Stimulated activated CD8-positive, alpha-beta memory T cell treated with anti-CD3 and anti-CD28 coated beads, Interleukin-15, amount 100 ng/mL, for 48 hours (primary cell): ENCODE data around the gene MAFB.
"Not testable (repeated sequence)": the region's sequence is repeated elsewhere in the genome, so short reads cannot be mapped to it uniquely, and the experiment has no call there.

ENCODE experiments used
- DNase-seq, 2 donors: peaks; one replicate each; pipeline ENCODE4 v3.0.0-alpha.2; 2020; ENCODE audit warnings: low read depth in 2 of 2

MAFB gene

DNA sequence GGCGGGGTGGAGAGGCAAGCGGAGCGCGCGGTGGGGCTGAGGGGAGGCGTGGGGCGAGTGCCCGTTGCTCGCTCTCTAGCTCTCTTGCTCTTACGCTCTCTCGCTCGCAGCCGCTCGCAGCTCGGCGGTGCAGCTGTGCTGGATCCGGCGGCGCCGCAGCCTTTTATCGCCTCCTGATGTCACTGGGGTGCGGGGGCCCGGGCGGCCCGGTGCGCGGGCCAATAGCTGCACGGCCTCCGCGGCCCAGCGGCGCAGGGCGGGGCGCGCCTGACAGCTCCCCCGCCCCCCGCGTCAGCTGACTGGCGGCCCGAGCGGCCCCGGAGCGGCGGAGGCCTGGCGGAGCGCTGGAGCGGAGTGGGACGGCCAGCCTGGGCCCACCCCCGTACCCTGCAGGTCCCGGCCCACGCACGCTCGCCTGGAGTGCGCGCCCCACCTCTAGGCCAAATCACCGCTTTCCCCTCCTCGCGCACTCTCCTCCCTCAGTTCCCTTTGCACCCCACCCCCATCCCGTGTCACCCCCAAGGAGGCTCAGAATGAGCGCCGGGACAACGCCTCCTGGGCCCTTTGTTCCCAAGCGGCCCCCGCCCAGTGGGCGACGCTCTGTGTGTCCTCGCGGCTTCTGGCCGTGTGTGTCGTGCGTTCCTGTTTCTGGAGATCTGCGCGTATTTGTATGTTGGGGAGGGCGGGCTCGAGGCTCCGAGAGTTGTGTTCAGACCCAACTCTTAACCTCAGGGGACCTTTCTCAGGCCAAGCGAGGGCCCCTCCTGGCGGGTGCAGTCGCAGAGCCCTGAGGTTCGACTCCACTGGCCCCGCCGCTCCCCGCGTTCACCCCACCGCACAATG is at the start of gene MAFB:
Gene MAFB (minus strand): TSS at position 137 of the 843 bp plus-strand sequence. CDS start 386 bp downstream, outside the sequence.
- DNase-seq, result peak; percentile 46 to 52

DNA sequence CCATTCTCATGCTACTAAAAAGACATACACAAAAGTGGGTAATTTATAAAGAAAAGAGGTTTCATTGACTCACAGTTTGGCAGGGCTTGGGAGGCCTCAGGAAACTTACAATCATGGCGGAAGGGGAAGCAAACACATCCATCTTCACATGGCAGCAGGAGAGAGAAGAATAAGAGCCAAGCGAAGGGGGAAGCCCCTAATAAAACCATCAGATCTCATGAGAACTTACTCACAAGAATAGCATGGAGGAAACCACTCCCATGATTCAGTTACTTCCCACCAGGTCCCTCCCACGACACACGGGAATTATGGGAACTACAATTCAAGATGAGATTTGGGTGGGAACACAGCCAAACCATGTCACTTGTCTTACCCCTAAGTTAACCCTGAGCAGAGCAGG is 47.4 kb upstream of the MAFB start:
- not testable (repeated sequence) for DNase-seq

DNA sequence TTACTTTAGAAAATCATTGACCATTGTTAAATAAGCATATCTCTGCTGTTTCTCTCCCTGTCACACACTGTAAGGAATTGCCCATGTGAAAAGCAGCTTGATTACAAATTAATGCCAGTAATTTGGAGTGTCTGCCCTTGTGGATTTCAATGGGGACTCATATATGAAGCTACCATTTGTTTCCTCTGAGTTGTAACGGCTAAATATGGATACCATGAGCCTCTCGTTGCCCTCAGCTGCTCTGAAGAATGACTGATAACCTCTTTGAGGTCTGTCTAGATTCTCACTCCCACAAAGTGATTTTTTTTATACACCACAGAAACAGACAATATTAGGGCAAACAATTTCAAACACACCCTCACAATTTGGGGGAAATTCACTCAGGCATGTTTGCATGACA is 40.0 kb upstream of the MAFB start:
- DNase-seq, result no peak

DNA sequence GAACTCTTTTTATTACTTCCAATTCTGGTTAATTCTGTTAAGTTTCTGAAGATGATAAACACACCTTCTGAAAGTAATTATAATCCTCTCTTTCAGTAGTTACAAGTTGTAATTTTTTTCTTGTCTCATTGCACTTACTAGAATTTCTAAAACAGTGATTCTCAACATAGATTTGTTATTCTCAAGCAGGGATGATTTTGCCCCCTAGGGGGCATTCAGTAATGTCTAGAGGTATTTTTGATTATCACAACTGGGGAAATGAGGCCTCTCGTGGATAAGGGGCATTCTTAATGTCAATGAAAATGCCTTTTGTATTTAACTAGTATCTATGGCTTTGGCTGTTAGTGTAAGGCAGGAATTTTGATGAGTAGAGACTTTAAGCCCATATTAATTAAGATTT is 39.4 kb upstream of the MAFB start:
- DNase-seq, result no peak

DNA sequence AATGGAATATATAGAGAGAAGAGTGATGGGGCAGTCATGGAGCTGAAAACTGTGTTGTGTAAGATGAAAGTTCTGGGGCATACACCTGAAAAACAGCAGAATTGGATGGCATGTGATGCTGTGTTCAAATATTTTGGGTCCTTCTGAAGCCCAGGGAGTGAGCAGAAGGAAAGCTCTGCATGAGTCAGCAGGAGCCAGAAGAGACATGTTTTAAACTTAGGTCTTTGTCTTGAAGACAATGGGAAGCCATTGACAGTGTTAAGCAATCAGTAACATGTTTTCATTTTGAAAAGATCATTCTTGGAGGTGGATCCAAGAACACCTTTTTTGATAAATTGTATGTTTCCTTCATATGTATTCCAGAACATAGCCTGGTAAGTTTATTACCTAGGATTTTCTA is 38.9 kb upstream of the MAFB start:
- DNase-seq, result no peak

DNA sequence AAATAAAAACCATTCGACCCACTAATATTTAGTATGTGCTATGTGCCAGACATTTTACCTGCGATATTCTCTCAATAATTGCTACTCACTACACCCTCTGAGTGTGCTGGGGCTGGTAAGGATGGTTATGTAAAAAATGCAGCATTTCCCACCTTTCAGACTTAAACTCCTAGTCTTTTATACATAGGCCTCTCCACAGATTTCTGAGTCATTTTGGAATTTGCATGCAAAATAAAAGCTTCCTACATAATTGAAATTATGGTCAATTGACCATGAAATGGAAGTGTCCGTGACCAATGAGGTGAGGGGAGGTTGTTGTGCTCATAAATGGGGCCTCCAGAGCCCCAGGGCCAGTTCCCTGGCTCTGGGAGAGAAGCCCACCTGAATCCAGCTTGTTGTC is 37.7 kb upstream of the MAFB start:
- DNase-seq, result no peak

DNA sequence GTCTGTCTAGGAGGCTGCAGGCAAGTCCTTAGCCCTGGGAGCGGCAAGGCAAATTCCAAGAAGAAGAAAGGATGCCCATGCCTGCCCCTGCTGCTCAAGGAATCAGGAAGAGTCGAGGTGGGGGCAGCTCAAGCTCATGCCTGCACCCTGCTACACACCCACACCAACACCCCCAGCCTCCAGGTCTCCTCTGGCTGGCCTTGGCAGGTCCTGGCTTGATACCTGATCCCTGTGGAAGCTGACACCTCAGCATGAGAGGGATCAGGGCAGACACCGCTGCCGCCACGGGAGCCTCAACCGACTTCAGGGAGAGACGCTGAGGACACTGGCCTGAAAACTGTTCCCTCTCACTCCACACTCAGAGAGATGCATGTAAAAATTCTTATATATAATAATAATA is 35.5 kb upstream of the MAFB start:
- no peak for DNase-seq

DNA sequence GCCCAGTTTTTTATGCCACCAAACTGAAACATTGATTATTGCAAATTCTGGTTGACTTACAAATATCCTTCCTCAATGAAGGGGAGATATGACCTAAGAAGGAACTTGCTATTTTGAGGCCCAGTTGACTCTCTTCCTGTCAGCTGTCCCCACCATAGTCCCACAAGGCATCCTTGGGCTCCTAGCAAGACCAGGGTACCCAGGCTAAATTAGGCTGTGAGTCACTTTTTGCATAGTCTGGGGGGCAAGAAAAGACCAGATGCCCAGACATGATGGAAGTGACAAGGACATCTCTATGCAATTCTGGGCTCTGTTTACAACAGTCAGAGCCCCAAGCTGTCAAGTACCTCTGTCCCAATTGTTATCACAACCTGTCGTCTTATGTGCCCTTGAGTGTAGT is 31.8 kb upstream of the MAFB start:
- no peak for DNase-seq

DNA sequence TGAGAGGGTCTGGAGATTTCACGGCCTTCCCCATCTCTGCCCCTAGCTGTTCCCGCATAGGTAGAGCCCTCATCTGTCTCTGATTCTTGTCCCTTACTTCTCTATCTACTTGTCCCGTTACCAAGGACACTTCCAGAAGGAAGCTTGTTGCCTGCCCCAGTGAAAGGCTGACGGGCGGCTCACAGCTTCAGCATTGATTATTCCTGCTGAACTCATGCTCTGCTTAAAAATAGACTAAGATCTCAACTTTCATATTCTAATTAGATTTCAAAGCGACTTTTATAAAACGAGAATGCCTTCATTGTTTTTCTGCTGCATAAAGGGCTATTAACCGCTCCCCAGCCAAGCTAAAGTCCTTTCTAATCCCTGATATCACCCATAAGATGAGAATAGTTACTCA is 31.1 kb upstream of the MAFB start:
- no peak for DNase-seq

DNA sequence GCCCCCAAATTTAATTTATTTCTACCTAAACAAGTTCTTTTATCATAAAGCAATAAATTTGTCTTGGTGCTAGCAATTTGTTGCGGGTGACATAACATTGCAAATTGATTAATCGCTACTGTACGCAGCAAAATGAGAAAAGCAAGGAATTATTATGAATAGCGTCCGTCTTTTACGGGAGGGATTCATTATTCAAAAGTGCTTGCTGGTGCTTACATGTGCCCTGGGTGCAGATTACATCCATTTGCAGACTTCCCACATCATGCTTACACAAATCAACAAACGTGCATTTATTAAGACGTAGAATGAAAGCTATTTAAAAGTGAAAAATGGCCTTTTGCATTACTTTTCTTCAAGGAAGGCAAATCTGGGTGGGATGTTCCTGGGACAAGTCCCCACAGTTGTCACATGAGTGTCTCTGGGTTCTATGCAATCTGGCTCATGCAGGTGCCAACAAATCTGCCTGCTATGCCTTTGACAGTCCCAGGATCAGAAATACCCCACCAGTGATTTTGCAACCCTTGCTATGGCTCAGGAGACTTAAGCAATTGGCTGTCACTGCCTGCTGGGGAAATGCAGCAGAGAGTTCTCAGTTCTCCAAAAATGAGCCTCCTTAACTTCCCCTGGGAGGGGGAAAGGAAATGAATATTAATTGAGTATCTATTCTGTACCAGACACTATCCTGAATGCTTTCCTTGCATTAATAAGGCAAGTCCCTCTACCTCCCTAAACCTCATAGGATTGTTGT is 30.1 kb upstream of the MAFB start:
- no peak for DNase-seq

DNA sequence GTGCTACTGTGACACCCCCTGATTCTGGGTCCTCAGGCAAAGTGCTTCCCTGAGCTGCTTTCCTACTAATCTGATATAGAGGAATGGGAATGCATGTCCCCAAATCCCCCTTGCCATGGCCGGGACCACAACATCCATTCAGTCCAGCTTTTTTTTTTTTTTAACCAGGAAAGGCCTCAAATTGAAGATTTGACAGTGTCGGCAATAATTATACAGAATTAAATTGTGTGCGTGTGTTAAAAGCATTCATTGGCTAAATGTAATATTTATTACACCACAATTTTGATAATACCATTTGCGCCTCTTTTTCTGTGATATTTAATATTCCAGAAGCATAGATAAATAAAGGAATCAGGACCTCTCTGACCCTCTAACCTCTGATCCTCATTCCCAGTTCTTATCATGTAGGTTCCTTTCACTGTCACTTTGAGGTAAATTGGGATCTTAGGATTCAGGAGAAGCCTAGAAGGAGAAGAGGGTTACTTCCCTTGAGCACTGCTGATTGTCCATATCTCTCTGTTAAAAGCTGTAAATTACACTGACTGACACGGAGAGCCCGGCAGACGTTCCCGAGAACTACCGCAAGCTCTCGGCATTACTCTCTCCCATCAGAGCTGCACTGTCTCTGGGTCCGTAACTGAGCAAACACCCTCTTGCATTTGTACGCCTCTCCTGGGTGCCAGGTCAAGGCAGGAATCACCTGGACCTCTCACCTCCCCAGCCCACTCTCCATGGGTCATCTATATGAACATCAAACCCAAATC is 29.4 kb upstream of the MAFB start:
- DNase-seq, result no peak

DNA sequence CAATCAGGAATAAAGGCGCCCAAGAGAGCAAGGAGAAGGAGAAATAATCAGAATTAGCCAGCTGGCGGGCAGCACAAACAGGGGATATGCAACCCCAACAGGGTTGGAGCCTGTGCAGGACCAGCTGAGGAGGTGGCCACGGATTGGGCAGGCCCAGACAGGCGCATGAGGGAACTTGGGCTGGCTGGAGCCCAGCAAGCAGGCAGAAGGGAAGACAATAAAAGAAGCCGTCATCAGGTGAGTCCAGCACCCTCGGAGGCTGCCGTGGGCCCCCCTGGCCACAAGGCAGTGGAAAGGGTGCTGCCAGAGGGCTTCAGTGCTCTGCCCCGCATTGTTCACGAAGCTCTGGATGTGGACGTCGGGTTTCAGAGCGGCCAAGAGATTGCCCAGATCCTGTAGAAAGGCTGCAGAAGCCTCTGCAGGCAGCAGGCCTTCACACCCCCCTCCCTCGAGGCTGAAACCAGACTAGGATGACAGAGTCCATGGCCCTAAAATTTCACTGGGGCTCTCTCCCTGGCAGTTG is 28.4 kb upstream of the MAFB start:
- no peak for DNase-seq

DNA sequence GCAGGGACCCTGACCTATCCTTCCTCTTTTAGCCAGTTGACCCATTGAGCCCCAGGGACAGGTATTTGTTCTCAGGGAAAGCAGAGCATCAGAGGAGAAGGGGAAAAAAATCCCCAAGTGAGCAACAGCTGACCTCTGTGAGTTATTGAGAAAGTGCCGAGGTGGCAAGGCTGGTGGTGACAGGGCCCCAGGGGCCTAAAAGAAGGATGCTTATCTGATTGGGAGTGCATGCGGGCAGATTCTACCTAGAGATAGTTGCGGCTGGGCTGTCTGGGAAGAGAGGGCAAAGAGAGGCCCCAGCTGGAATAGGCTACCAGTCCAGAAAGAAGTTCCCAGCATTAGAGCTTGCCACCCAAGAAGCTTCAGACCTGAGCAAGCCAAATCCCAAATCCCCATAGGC is 26.5 kb upstream of the MAFB start:
- no peak for DNase-seq

DNA sequence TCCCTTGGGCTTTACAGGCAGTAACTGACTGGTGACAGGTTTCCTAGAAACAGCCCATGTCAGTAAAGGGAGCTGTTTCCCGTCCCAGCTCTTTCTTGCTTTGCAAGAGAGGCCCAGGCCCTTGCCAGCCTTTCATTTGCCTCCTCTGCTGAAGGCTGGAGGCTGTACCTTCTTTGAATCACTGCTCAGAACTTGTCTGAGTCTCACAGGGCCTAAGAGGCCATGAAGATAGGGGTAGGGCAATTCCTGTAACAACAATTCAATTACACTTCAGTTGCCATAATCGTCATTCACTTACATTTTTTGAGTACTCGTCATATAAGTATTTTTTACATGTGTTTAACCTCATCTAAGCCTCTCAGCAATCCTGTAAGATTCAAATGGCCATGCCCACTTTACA is 25.9 kb upstream of the MAFB start:
- DNase-seq, result no peak

DNA sequence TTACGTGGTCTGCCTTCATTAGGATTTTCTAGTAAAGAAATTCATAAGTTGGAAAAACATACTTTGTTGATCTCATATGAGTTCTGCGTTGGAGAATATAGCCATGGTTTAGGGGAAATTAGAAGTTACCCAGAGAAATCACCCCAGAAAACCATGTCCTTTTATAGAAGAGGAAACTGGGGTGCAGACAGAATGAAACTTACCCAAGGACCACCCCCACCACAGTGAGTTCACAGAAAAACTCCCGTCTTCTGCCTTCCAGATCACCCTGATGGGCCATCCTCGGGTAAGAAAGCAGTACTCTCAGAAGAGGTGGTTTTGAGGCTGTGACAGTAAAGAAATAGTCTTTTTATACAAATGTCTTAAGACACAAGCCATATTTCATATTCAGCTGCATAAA is 25.1 kb upstream of the MAFB start:
- DNase-seq, result no peak

DNA sequence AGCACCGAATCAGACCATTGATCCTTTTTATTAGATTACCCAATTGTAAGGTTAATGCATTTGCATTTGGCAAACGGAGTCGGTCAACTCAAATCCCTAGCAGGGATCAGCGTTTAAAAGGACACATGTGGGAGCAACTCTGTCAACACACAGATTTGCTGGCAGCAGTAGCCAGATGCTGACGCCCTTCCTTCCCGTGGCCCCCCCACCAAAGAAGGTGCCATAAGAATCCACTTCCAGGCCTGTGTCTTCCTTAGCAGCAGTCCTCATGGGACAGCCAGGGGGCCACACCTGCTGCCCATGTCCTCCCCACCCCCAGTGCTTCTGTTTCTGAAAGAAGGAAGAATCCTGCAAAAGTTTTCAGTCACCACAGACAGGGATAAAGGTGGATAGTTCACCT is 24.5 kb upstream of the MAFB start:
- no peak for DNase-seq

DNA sequence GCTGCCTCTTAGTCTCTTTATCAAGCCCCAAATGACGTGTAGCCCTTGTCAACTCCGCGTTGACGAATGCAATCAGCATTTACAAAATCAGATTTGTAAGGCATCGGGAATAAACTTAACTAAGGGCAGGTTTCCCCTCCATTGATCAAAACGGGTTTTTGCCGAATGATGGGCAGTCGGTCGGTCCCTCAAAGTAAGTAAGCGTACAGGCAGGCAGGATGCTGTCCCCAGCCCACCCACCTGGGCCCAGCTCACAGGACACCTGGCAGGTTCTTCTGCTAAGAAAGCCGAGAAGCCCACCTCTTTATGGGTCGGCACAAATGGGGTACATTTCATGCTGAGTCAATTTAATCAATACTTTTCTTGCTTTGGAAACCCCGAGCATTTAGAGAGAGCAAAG is 22.0 kb upstream of the MAFB start:
- DNase-seq, result no peak

DNA sequence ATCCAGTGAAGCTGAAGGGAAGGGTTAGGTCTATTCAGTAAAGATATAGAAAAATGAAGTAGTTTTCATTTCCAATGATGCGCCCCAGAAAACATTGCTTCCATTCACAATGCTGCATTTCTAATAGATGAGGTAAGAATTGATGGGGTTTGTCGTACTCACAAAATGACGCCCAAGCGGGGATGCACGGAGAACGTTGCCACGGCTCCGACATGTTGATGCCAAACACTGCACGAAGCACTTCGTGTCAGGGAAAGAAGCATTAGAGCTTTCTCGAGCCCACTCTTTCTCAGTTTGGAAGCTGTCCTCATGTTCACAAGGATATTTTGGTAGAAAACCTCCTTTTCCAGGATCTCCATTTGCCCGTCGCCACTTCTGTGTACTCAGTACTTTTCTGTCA is 21.6 kb upstream of the MAFB start:
- no peak for DNase-seq

DNA sequence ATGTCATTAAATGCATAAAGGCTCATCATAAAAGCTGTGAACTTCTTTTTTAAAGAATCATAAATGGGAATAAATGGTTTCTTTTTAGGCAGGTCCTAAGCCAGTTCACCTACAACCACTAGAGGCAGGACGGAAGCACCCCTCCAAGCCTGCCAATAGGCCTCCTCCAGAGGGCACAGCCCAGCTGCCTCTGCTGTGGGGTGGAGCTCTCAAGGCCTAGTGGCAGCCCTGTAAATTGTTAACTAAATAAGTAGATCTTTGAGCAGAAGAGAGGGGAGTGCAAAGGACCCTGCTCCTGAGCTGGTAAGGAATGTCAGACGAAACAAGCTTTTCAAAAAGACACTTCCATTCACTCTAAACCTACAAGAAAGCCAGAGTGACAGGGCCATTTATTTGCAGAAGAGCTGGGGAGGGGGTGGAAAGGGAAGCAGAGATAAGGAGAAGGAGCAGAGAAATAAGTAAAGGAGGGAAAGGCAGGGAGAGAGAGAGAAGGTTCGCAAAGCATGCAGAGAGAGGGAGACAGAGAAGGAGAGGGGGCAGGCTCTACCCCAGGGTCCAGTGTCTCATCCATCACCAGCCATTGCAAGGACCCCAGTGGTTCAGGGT is 18.0 kb upstream of the MAFB start:
- DNase-seq, result no peak

DNA sequence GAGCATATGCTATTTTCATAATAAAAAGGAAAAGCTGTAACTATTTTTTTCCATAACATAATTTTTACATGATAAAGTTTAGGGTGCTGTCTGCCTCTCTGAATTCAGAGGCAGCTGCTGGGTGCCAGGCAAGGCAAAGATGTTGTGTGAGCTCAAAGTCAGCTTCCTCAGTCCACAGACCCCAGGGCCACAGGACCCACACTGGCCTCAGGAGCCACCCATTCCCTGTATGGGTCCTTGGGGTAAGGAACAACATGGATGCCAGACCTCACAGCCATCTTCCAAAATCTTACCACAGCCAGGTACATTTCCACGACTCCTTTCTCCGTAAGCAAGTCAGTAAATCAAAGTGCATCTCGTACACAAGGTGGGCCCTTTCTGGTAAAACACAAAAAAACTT is 16.4 kb upstream of the MAFB start:
- DNase-seq, result no peak

DNA sequence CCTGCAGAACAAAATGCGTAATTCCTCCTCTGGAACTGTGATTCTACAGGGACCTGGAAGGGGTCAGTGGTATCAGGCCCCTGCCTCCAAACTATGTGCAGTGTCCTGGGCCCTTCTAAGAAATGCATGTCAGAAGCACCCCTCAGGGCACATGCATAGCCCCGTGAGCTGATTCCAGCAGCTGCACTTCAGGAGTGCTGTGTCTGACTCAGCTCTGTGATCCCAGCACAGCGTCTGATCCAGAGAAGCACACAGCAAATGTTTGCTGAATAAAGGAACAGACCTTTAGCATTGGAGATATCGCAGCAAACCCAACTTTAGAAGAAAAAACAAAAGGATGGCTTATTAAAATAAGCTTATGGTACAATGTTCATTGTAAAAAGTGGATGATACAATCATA is 15.8 kb upstream of the MAFB start:
- DNase-seq, result no peak

DNA sequence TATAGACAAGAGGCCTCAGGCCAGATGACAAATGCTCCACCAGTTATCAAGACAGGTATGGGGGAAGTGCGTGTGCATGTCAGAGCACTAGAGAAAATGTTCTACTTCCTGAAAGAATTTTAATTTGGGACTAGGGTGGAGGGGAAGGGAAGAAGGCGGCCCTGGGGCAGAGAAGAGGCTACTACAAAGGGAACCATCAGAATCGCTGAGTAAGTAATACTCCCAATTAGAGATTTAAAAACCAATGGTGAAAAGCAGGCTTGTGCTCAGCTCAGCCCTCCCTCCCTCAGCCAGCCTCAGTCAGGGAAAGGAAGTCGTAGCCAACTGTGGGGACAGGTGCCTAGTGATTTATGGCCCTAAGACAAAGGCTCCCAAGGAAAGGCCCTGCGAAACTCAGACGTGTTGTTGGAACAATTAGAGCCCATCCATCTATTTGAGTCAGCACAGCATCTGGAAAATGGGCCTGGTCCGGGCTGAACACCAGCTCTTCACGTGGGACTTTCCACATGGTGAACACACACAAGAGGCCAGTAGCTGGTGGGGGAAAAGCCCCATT is 15.0 kb upstream of the MAFB start:
- DNase-seq, result no peak
